T-helper 2 cell treated with Interferon-gamma antibody and Interleukin-4, amounts not matched to agents 100 ng/mL and 5 ng/mL, for 36 hours (primary cell): ENCODE measurements around the gene FZD7. TPM values are rescaled to one million over a fixed set of nuclear protein-coding genes. Genes with fewer than 3 reads are reported as not detected.

ENCODE experiments used
- intact Hi-C: fragments of 100-400 bp; cut with micrococcal nuclease; formaldehyde crosslinking; loops from one replicate; pipeline ENCODE4 v1.15.1; 2023
- total RNA-seq: library from RNA; stranded (reverse); gene quantifications from 2 replicates; pipeline ENCODE4 v1.2.3, GENCODE V29; 2022

FZD7 gene
- 0.23 TPM in 2 replicates for total RNA-seq

DNA sequence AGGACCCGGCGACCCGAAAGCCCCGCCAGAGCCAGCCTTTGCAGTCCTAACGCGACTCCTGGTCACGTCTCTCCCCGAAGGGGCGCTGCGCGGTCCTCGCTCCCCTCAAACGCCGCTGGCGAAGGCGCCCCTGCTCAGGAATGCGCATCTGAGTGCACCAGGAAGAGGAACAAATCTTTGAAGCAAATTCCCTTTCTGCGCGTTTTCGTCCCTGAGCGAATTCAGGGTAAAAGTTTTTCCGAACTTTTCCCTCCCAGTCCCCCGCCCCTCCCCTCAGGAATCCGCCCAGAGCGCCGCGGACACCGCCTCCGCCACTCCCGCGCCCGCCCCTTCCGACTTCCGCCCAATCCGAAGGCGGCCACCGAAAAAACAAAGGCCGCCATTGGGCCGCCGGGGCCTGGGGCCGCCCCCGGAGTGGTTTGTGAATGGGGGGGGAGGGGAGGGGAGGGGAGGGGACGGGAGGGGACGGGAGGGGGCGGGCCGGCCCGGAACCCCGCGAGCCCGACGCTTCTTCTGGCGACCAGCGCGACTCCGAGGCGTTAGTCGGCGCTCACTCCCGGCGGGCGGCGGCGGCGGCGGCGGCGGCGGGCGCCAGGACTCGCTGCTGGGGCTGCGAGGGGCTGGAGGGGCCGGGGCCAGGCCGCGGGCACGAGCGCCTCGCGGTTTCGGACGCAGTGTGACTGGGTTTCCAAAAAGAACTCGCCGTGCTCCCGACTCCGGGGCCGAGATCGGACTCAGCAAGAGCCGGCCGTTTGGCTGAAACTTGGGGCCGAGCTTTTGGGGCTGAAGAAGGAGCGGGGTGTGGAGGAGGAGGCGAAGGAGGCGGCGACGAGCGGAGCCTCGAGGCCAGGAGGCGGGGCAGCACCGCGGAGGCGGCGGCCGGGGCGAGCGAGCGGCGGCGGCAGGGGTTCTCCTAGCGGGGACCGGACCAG lies at the start of gene FZD7:
FZD7 (plus strand) TSS at position 539 of the 932 bp plus-strand sequence. CDS start 793 bp downstream, outside the sequence.
- intact Hi-C loops, result loop anchor here (2.0 to 5.0 kb wide), 6 partner anchors 205 to 1204 kb away; partner anchors contain the start of genes ALS2, CASP8, CYP20A1 and STRADB

DNA sequence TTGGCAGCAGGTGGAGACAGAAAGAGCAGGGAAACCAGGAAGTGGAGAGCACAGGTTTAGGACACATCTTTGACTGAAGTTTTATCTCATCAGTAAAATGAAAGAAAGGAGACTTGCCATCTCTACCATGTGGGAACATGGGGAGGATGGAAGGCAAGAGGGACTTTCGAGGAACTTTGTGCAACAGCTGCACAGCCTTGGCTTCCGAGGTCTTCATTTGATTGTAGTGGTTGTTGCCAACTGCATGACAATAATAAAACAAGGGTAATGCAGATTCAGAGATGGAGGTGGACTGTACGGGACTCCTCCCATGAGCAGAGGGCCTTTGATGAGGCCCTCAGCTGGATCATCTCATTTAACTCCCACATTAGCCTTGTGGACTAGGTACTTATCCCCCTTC lies 49.3 kb upstream of the FZD7 start:
- intact Hi-C loops, result no loop called here

DNA sequence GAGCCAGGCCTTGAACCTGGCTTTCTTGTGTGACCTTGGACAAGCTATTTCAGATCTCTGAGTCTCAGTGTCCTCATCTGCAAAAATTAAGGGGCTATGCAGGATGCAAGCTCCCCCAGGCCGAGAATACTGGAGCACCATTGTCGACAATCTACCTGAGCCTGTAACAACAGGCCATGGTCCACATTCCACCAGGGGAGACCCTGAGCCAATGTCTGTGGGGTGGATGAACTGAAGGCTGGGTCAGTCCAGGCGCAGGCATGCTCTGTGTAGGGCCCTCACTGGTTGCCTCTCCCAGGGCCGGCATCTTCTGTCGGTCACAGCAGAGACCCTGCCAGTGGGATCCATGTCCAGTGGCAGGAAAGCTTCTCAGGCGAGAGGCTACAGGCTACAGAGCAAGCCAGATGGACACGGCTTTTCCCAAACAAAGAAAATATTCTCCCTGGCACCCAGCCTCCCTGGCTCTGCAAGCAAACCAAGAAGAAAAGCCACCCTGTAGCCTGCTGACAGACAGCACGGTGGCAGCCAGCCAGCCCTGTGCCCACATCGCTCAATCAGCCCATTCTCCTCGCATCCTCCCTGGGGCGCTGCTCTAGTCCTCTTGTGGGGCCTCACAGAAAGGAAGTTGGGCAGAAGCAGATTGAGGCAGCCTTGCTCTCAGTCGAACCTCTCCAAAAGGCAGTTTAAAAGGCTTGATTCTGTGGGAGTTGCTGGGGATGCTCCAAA lies 48.7 kb upstream of the FZD7 start:
- intact Hi-C loops, result no loop called here

DNA sequence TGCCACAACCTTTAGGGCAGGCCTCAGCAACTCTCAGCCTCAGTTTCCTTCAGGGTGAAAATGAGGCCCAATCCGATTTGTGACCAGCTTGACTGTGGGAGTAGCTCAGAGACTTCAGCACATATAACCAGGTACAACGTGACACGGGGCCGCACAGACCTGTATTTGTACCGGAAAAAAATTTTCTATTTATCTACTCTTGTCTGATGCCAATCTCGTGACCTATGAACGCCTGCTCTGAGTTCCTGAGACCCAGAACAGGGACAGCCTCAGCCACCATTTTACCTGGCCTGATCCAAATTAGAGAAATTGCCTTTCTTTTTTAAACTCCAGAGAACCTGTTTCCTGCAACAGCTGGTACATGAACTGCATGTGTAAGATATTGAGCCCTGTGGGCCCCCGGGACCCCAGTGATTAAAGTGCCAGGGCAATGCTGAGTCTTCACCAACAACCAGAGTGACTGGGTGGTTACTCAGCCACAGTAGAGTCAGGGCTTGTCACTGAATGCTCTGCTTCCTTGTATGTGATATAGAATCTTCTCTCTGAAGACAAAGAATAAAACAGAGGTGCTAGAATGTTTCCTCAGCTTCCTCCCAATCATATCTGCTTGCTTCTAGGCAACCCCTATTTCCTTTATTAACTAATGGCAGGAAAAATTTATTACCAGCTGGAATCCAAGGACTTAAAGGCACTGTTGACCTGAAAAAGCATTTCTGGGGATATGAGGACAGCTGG lies 47.8 kb upstream of the FZD7 start:
- intact Hi-C loops, result no loop called here

DNA sequence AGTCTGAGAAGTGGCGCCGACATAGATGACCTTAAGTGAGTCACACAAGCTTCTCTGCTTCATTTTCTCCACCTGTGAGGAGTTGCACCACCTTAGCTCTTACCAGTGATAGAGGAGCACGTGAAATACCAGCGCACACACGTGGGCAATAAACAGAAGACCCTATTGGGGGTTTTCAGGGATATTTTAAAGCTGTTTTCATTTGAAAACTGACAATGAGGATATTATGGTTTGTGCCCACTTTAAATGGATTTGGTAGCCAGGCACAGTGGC lies 47.3 kb upstream of the FZD7 start:
- intact Hi-C loops, result no loop called here

DNA sequence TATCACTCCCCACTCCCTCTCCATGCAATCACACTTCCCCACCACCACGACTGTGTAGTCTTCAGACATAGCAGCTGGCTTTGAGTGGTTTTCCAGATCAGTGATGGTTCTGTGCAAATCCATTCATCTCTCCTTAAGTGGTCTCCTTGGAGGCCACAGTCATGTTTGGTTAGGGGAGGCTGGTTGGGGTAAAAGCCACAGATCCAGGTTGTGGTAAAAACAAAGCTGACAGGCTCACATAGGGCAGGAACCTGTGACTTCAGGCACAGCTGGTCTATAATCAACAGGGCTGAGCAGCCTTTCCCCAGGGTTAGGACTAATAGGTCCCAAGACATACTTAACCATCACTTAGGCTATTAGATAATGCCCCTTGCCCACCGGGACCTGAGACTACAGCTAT lies 46.2 kb upstream of the FZD7 start:
- intact Hi-C loops, result no loop called here

DNA sequence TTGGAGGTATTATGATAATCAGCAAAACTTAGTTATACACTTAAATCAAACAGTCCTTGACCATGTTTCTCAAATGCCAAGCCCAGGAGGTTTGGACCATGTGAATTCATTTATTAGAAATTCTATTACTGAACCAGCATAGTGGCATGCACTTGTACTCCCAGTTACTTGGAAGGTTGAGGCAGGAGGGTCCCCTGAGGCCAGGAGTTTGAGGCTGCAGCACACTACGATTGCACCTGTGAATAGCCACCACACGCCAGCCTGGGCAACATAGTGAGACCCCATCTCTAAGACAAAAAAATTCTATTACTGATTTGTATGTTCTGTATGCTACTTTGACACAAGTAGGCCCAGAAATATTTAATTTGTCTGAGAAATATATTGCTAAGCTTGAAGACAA lies 43.6 kb upstream of the FZD7 start:
- intact Hi-C loops, result no loop called here

DNA sequence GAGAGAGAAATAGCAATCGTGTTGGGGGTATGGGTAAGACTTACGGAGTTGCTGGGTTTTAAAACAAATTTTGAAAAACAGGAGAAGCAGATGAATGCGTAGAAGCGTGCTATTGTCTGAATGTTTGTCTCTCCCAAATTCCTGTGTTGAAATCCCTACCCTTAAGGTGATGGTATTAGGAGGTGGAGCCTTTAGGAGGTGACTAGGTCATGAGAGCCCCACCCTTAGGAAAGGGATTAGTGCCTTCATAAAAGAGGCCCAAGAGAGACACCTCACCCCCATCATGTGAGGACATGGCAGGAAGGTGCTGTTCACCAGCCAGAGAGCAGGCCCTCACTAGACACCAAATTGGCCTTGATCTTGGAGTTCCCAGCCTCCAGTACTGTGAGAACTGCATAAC lies 40.7 kb upstream of the FZD7 start:
- intact Hi-C loops, result no loop called here

DNA sequence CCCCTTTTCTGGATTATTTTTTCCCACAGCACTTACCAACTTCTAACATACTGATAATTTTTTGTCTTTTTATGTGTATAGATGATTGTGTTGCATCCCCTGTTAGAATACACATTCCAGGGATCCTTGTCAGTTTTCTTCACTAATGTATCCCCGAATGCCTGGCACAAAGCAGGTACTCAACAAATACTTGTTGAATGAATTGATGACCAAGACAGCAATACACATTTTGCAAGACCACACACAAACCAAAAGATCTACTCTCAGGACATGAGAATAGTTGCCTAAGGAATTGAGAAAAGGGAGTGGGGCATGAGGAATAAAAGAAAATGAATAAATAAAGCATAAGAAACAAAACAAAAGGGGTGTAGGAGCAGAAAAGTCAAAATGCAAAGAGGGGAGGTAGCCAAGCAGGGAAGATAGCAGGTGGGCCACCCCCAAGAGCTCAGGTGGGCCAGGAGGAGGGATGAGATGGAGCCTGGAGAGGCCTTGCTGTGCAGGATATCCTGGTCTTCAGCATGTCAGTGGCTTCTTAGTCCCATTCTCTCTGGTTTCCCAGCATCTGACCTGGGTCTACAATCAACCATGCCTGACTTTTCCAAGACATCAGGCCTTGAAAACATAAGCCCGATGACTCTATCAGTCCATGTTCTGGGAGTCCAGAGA lies 38.5 kb upstream of the FZD7 start:
- intact Hi-C loops, result no loop called here

DNA sequence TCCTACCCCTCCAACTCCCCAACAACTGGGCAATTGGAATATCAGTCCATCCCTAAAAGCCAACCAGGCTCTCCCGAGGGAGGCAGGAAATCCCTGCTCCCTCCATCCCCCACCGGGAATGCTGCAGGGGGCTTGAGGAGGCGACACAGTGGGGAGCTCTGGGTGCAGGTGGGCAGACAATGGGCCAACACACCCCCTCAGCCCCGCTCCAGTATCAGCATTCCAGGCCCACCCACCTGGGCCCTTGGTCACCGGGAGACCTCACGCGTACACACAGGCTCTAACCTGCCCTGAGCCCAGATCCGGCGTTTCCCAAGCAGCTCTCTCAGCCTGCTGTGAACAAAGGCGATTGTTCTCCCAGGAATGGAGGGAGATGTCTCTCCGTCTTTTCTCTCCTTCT lies 37.6 kb upstream of the FZD7 start:
- intact Hi-C loops, result no loop called here

DNA sequence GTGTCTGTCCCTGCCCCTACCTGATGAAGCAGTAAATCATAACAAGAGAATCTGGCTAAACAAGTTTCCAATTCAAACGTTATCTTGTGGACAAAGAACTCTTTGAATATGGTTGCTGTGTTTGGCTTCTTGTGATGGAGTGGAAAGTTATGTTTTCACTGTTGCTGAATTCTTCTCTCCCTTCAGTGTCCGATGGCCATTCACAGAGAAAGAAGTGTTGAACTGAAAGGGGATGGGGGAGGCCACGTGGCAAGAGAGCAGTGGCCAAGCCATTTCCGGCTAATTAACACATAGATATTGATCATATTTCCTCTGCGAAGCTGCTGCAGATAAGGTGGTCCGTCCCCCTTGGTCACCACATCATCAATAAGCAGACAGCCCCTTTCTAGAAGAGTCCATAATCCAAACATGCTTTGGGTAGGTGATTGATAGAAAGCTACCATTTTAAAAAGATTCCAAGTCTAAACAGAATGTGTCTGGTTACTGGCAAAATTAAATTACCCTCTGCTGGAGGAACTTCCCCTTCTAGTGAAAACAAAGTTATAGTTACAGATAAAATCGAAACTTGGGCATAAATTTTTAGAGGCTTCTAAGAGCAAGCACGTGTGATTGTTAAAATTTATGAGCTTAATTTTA lies 36.9 kb upstream of the FZD7 start:
- intact Hi-C loops, result no loop called here

DNA sequence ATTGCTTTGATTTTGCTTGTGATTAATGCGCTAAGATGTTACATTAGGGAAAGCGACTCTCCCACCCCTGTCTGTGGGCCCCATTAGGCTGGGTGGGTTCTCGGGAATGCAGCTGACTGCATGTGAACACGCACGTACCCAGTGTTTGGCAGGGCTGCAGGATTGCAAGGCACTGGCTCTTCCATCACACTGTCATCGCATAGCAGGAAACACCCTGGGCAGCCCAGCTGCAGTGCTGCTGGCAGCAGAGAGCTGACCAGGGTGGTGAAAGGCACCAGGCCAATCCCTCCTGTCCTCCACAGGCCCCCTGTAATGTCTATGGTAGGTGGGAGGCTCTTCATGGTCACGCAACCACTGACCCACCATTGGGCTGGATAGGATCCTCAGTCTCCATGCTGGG lies 34.4 kb upstream of the FZD7 start:
- intact Hi-C loops, result no loop called here

DNA sequence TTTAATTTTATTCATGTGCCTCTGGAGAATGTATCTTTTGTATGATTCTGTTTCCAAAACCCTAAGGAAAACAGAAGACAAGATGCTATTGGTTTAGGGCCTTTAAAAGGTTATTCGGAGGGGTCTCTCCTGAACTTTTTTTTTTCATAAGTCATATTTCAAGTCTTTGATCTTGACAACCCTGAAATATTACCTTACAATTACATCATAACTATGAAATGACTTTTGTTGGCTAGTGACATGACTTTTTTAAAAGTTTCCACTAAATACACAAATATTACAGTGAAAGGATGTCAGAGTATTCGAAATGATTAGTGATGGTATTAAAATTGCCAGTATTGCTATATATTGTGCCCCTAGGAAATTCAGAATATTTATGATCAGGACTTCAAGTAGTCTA lies 31.8 kb upstream of the FZD7 start:
- intact Hi-C loops, result no loop called here

DNA sequence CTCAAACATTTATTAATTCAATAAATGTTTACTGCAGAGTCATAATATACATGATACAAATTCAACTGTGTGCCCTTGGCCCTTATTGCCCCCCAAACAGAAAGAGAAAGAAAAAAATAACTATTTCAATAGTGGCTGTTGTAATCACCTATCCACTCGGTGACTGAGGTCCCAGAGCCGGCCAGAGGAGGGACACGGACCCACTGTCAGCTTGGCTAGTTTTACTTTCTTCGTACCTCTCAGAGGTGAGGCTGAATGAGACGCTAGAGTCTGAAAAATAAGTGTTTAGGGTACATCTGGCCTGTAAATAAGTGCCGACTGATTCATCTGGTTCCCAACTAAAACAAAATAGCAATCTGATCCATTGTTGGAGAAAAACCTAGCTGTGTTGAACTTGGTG lies 31.3 kb upstream of the FZD7 start:
- intact Hi-C loops, result no loop called here

DNA sequence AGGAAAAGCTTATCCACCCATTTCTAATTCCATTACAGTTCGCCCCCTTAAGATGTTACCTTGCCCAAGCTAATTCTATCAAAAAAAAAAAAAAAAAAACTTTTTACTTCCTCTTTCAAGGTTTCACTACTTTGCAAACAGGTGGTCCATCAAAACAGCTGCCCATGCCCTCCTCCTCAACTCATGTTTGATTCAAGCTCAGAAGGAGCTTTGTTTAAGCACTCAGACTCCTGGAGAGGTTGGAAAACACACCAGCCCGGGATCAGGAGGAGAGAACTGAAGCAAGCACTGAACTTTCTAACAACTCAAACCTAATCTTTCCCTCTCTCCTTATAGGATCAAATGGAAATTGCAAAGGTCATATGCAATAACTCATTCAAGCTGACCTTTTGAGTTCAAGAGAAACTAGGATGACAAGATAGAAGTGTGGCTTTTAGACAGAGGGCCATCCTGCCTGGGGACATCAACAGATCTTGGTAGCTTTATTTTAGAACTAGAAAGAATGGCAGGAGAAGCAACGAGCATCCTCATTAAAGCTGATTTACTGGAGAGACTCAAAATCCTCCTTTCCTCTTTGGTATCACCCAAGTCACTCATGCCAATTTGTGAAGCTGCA lies 28.3 kb upstream of the FZD7 start:
- intact Hi-C loops, result no loop called here

DNA sequence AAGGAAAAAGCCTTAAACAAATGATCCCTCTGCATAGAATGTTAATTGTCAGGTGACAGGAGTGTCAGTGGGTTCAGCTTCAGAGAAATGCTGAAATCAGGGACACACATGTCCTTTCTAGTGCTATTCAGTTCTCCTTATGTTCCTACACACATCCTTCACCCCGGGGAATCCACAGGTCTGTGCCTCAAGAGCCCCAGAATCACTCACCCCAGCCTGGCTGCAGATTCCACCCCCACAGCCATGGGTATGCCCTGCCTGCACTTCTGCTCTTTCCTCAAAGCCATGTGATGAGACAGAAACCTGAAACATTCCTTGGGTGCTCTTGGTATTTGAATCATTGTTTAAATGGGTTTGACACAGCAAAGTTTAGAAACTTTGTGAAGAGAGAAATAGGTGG lies 27.4 kb upstream of the FZD7 start:
- intact Hi-C loops, result no loop called here

DNA sequence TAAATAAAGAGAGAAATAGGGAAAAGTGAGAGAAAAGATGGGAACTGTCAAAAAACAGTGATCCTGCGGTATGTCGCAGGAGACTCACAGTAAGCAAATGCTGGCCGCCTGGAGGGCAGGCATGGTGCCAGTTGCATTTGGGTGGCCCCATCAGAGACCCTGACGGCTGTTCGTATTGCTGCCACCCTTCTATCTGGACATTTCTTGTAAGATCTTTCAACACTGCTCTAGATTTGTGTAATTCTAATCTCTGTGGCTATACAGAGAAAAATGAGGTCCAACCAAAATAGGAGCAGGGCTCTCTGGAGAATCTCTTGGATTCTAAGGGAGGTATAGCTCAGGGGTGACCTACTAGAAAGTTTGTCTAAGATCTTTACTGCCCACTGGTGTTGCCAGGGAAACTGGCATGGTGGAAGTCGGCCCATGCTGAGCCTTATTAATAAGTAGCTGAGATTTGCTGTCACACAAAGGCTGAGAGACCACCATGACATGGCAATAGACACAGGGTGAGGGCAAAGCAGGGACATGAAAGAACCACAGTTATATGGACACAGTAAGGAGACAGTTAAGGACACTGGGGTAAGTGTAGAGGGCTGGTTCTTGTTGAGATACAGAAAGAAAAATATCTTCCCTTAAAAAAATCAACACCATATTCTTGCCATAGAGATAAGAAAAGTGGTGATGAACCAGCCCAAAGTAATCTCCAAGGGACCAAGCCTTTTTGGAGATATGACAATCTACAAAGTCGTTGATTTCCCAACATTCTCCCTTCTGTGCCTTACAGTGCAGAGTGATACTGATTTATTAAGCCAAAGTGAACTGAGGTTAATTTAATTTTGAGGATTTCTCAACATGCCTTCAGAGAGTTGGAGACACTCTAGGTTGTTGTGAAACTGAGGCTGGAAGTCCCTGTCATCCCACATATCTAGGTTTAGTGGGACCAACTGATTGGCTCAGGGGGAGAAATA lies 26.4 kb upstream of the FZD7 start:
- intact Hi-C loops, result no loop called here

DNA sequence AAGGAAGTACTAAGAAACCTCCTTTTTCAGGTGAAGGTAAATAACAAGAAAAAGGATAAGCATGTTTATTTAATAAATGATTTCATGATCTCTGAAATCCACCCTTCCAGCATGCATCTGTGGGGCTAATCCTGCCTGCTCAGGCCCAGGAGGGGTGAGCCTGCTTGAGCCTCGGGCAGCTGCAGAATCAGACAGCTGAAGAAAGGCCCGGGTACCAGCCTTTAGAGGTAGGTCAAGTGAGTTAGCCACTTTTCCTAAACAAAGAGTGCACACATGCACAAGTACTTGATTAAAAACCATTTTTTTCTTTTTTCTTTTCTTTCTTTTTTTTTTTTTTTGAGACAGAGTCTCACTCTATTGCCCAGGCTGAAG lies 25.7 kb upstream of the FZD7 start:
- intact Hi-C loops, result no loop called here

DNA sequence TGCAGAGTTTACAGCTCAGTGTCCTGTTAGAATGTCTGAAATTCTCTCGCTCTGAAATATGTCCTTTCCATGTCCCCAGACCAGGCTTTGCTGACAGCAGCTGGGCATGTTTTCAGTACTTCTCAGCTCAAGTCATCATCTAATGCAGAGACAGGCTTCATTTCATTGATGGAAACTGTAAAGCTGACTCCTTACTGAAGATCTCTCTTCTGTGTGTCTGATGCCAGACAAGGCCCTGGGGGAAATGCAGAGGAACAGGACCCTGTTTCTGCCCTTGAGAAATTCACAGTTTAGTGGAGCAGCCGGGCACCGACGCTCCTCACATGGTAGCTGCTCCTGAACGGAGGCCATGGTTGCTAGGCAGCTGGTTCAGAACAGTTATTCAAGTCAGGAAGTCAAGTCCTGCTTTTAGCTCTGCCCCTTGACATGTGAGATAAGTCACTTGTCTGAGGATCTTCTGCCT lies 24.6 kb upstream of the FZD7 start:
- intact Hi-C loops, result no loop called here
